Endothelial cell of umbilical vein (primary cell): ENCODE measurements around the gene UBR3. TPM values are rescaled to one million over a fixed set of nuclear protein-coding genes. Genes with fewer than 3 reads are reported as not detected.

Source experiments
- BruUV-seq: library from RNA; stranded (reverse); fragments of 400-500 nt; replicated peaks from 2 replicates; lab custom pipeline; 2021; lab: Mats Ljungman, UMichigan
- CTCF ChIA-PET: fragments of 300-600, 350-600 bp; sonication (Branson Sonifier 250); formaldehyde crosslinking; loops from one replicate; lab custom pipeline; 2021; ENCODE audit warnings: antibody characterized with exemption, inconsistent platforms; lab: Charles Lee
- POLR2A ChIA-PET: fragments of 300-600, 350-600 bp; sonication (Branson Sonifier 250); formaldehyde crosslinking; loops from one replicate; lab custom pipeline; 2021; ENCODE audit warnings: antibody characterized with exemption, inconsistent platforms; lab: Charles Lee
- DNase-seq: peaks from one replicate; pipeline ENCODE4 v3.0.0-alpha.2; 2011; ENCODE audit warnings: low read depth, low spot score
- FAIRE-seq: peaks from 2 replicates; lab custom pipeline; 2011; peaks lifted over from hg19 to GRCh38; lab: Jason Lieb, UNC
- H2AFZ ChIP-seq: 2 replicates; pipeline ENCODE4 v1.6.0; 2012; ENCODE audit warnings: low read depth, low read length, control low read depth, inconsistent platforms
- H3K27ac ChIP-seq: 2 replicates; pipeline ENCODE4 v1.5.1; 2011; ENCODE audit warnings: low read depth, mild to moderate bottlenecking, control low read depth, low read length, moderate library complexity; ENCODE audit not compliant: insufficient read depth
- H3K27me3 ChIP-seq, 2 experiments: 2 replicates each; pipeline versions ENCODE4 v1.6.0 to v1.6.1; 2011; ENCODE audit warnings: low read length in 2 of 2, mixed read lengths in 1 of 2; ENCODE audit not compliant: control insufficient read depth in 2 of 2, insufficient read depth in 2 of 2
- H3K36me3 ChIP-seq, 2 experiments: 2 replicates in 1 of 2; 3 replicates in 1 of 2; pipeline ENCODE4 v1.5.1; 2011; ENCODE audit warnings: low read length in 2 of 2, mild to moderate bottlenecking in 1 of 2, moderate library complexity in 1 of 2; ENCODE audit not compliant: control insufficient read depth in 2 of 2, insufficient read depth in 2 of 2; ENCODE audit errors: extremely low read depth in 1 of 2
- H3K4me1 ChIP-seq: 3 replicates; pipeline ENCODE4 v1.5.1; 2011; ENCODE audit warnings: mild to moderate bottlenecking, low read length; ENCODE audit not compliant: control insufficient read depth, insufficient read depth; ENCODE audit errors: extremely low read depth
- H3K4me2 ChIP-seq: 2 replicates; pipeline ENCODE4 v1.6.1; 2011; ENCODE audit warnings: low read length, control low read depth, mixed read lengths; ENCODE audit not compliant: insufficient read depth
- H3K4me3 ChIP-seq, 3 experiments: fragments of 200-600 bp in 1 of 3; sonication (generic), shearing (Covaris generic) in 1 of 3; replicated peaks in 1 of 3; 2 replicates each; pipeline ENCODE4 v1.5.1; 2011 to 2016; ENCODE audit warnings: control low read depth in 3 of 3, low read length in 3 of 3, mild to moderate bottlenecking in 2 of 3, inconsistent platforms in 1 of 3, low read depth in 1 of 3, moderate library complexity in 1 of 3; ENCODE audit not compliant: insufficient read depth in 1 of 3
- H3K79me2 ChIP-seq: 2 replicates; pipeline ENCODE4 v1.6.0; 2012; ENCODE audit warnings: low read length, inconsistent platforms; ENCODE audit not compliant: control insufficient read depth, insufficient read depth
- H3K9ac ChIP-seq: replicated peaks from 2 replicates; pipeline ENCODE3; 2011; ENCODE audit warnings: low read length, control low read depth; ENCODE audit not compliant: insufficient read depth; ENCODE audit errors: extremely low read depth
- H3K9me1 ChIP-seq: replicated peaks from 3 replicates; pipeline ENCODE4 v1.6.0; 2011; ENCODE audit warnings: mild to moderate bottlenecking, low read length; ENCODE audit not compliant: control insufficient read depth, insufficient read depth; ENCODE audit errors: extremely low read depth
- H3K9me3 ChIP-seq: replicated peaks from 2 replicates; pipeline ENCODE4 v1.5.1; 2012; ENCODE audit warnings: low read length, inconsistent platforms; ENCODE audit not compliant: control insufficient read depth, insufficient read depth
- H4K20me1 ChIP-seq: replicated peaks from 2 replicates; pipeline ENCODE3; 2011; ENCODE audit warnings: mild to moderate bottlenecking, low read length; ENCODE audit not compliant: control insufficient read depth, insufficient read depth; ENCODE audit errors: extremely low read depth
- CTCF ChIP-seq, 2 donors: IDR thresholded peaks; 1 replicate in 1 of 2; 2 replicates in 1 of 2; pipeline ENCODE4 v1.5.1; 2011; ENCODE audit warnings: low read length in 2 of 2, mild to moderate bottlenecking in 2 of 2, moderate library complexity in 2 of 2, control low read depth in 1 of 2, inconsistent platforms in 1 of 2, low read depth in 1 of 2; ENCODE audit not compliant: insufficient read depth in 1 of 2; ENCODE audit errors: extremely low read depth in 1 of 2
- MYC ChIP-seq: IDR thresholded peaks from one replicate; pipeline ENCODE4 v1.6.1; 2011; ENCODE audit warnings: mild to moderate bottlenecking, low read depth, low read length
- POLR2A ChIP-seq: IDR thresholded peaks from 2 replicates; pipeline ENCODE4 v1.6.1; 2012; ENCODE audit warnings: low read depth, mild to moderate bottlenecking, control low read depth, low read length
- POLR2AphosphoS5 ChIP-seq: IDR thresholded peaks from 2 replicates; pipeline ENCODE4 v1.6.1; 2012; ENCODE audit warnings: low read depth, mild to moderate bottlenecking, control low read depth, low read length, moderate library complexity; ENCODE audit not compliant: insufficient read depth
- dilution Hi-C: fragments of 300-500 bp; cut with MboI; formaldehyde crosslinking; loops from one replicate; pipeline ENCODE4 v1.15.0; 2019; ENCODE audit warnings: low sequenced_read_pairs; ENCODE audit not compliant: extremely low pct_ligation_motif_present
- intact Hi-C: fragments of 100-400 bp; cut with micrococcal nuclease; formaldehyde crosslinking; loops from one replicate; pipeline ENCODE4 v1.10.0; 2022
- polyA plus RNA-seq, 4 experiments: library from polyadenylated mRNA; depleted of rRNA in 3 of 4; stranded (reverse) in 3 of 4; unstranded in 1 of 4; fragments of >200 nt; gene quantifications; 2 replicates each; pipeline versions ENCODE4 v1.2.1 to v1.2.3, GENCODE V29; 2011 to 2012; ENCODE audit warnings: missing spikeins in 1 of 4
- total RNA-seq: library from RNA; stranded (reverse); gene quantifications from 2 replicates; pipeline ENCODE4 v1.2.3, GENCODE V29; 2021

The UBR3 gene
- total and polyA plus RNA-seq, 2 donors (not counting 3 experiments of a cell fraction or from before 2014, with no cell fraction given), result 5.3 to 27.5 TPM

- H3K79me2 ChIP-seq, result peaks cover 46% of the 10 kb centered on the region
- intact Hi-C loops, result loop anchor here (1.0 to 5.0 kb wide), 3 partner anchors 48 to 333 kb away; no protein-coding TSS in a partner anchor
- peaks cover 0 to 3% of the 10 kb centered on the region in 2 experiments for H3K36me3 ChIP-seq
- peak; percentile 66 for FAIRE-seq
- H2AFZ ChIP-seq, result peak within 1 kb of the TSS; percentile 86
- ChIA-PET POLR2A (no interaction called here), CTCF (interaction anchor here (1.0 to 2.2 kb wide), 12 partner anchors 9 to 372 kb away, joined by 3 to 16 read pairs (median 4); partner anchors contain the start of gene SSB)
- H3K4me2 ChIP-seq, result peak within 1 kb of the TSS; percentile 89
- H4K20me1 ChIP-seq, result no peaks in the 10 kb centered on the region
- H3K9ac ChIP-seq, result peak within 1 kb of the TSS; percentile 71
- H3K4me1 ChIP-seq, result peaks cover 21% of the 10 kb centered on the region
- H3K27me3 ChIP-seq, result no peaks in the 10 kb centered on the region
- dilution Hi-C loops, result no loop called here
- BruUV-seq, result TSS peak; percentile 54
- no peaks in the 10 kb centered on the region for H3K9me1 ChIP-seq
- peak within 1 kb of the TSS; percentile 44 for H3K27ac ChIP-seq
- peak within 1 kb of the TSS; percentile 67 to 90 (median 85) for H3K4me3 ChIP-seq
- H3K9me3 ChIP-seq, result no peaks in the 10 kb centered on the region
- DNase-seq, result peak; percentile 80
- TF ChIP-seq POLR2A (peak; percentile 75), POLR2AphosphoS5 (peak; percentile 89), CTCF (IDR thresholded peaks at IDR 0.05; ENCODE audit: extremely low read depth in 1 of 2, insufficient read depth in 1 of 2, low read depth in 1 of 2, low read length in 2 of 2) (peak; percentile 88 to 95), MYC (no peak)
These were observed 2.6 kb upstream of the UBR3 start, which contains the start of gene METTL5 for GRCh38 chr2:169824373-169825333. Gene METTL5, minus strand, starts transcription at chr2:169824905. Its CDS starts 308 bp downstream, at chr2:169824597.
